HG02981 (cell line): ENCODE results near the gene HP1BP3.

Experiments
- ATAC-seq: cut with Tn5 transposase; IDR thresholded peaks from one replicate; pipeline ENCODE4 v1.9.1; 2021; ENCODE audit warnings: mild to moderate bottlenecking, moderate library complexity; ENCODE audit not compliant: unreplicated experiment

HP1BP3 gene

GRCh38 chr1:20696397-20697333 is 90.4 kb downstream of the HP1BP3 start:
- peak; percentile 82 for ATAC-seq

GRCh38 chr1:20695515-20695914 is 91.6 kb downstream of the HP1BP3 start:
- ATAC-seq = no peak

GRCh38 chr1:20693623-20694022 is 93.5 kb downstream of the HP1BP3 start:
- no peak for ATAC-seq
